Measurements from ENCODE around the gene S100G. TPM values are rescaled to one million over a fixed set of nuclear protein-coding genes. Genes with fewer than 3 reads are reported as not detected.
"Not testable (repeated sequence)": the region's sequence is repeated elsewhere in the genome, so short reads cannot be mapped to it uniquely, and the experiment has no call there.

Gene S100G
- total RNA-seq (not detected), polyA plus RNA-seq (not detected)
- long read RNA-seq, donor 1 = 0 reads
- long read RNA-seq, donor 2 = 0 reads

GRCh38 chrX:16649858-16650257 lies at the start of gene S100G:
S100G (plus strand) TSS chrX:16650158; CDS start chrX:16651007, 849 bp downstream.
- Histone ChIP-seq H3K9me3 (no peaks in the 10 kb centered on the region), H3K4me3 (no peak within 1 kb of the TSS), H3K36me3 (no peaks in the 10 kb centered on the region), H3K27ac (no peak within 1 kb of the TSS), H3K27me3 (replicated peaks in 1 of 7) (no peaks in the 10 kb centered on the region), H3K4me1 (no peaks in the 10 kb centered on the region)
- intact Hi-C loops (cut with DNase I; ENCODE audit: low total_unique reads) = no loop called here
- 91 to 100% (median 95%) methylated on average over 4 of the region's 4 CpGs for WGBS, 5 donors
- DNase-seq = no peak
- TF ChIP-seq POLR2AphosphoS5 (IDR thresholded peaks at IDR 0.05) = no peak
- TF ChIP-seq POLR2A (IDR thresholded peaks at IDR 0.05) = no peak
- TF ChIP-seq CTCF (IDR thresholded peaks at IDR 0.05 in 8 of 11, conservative IDR thresholded peaks at IDR 0.05 in 3 of 11) = no peak

GRCh38 chrX:16601885-16602284 lies 48.1 kb upstream of the S100G start:
- DNase-seq = no peak
- H3K4me1 ChIP-seq = no peaks in the 10 kb centered on the region
- H3K4me3 ChIP-seq = no peak overlapping the region
- 77 to 95% (median 91%) methylated on average over 3 to 4 of the region's 4 CpGs for WGBS, 5 donors
- TF ChIP-seq CTCF (IDR thresholded peaks at IDR 0.05 in 8 of 11, conservative IDR thresholded peaks at IDR 0.05 in 3 of 11) = no peak
- TF ChIP-seq POLR2AphosphoS5 (IDR thresholded peaks at IDR 0.05) = no peak
- no peak for TF ChIP-seq POLR2A (IDR thresholded peaks at IDR 0.05)
- H3K9me3 ChIP-seq = no peaks in the 10 kb centered on the region
- peaks cover 0 to 4% (median 0%) of the 10 kb centered on the region in 6 donors for H3K36me3 ChIP-seq
- H3K27ac ChIP-seq = no peak overlapping the region
- intact Hi-C loops (cut with DNase I; ENCODE audit: low total_unique reads) = no loop called here
- no peaks in the 10 kb centered on the region for H3K27me3 ChIP-seq (replicated peaks in 1 of 7)

- peaks cover 0 to 14% (median 0%) of the 10 kb centered on the region in 6 donors for H3K36me3 ChIP-seq
- H3K27me3 ChIP-seq (replicated peaks in 1 of 7); H3K4me3 ChIP-seq; intact Hi-C loops (cut with DNase I; ENCODE audit: low total_unique reads); DNase-seq; H3K27ac ChIP-seq; H3K4me1 ChIP-seq; H3K9me3 ChIP-seq: not testable (repeated sequence)
- WGBS, 5 donors = 91 to 98% (median 93%) methylated on average over 6 of the region's 6 CpGs
These were observed 46.7 kb upstream of the S100G start for GRCh38 chrX:16603235-16603634.

GRCh38 chrX:16603822-16604221 lies 46.1 kb upstream of the S100G start:
- no peaks in the 10 kb centered on the region for H3K27me3 ChIP-seq (replicated peaks in 1 of 7)
- no peaks in the 10 kb centered on the region for H3K4me1 ChIP-seq
- no peak overlapping the region for H3K27ac ChIP-seq
- H3K36me3 ChIP-seq = peaks cover 0 to 17% (median 0%) of the 10 kb centered on the region in 6 donors
- TF ChIP-seq POLR2A (IDR thresholded peaks at IDR 0.05) = no peak
- TF ChIP-seq CTCF (IDR thresholded peaks at IDR 0.05 in 8 of 11, conservative IDR thresholded peaks at IDR 0.05 in 3 of 11) = no peak
- no peak for TF ChIP-seq POLR2AphosphoS5 (IDR thresholded peaks at IDR 0.05)
- intact Hi-C loops (cut with DNase I; ENCODE audit: low total_unique reads) = no loop called here
- no peak for DNase-seq
- 36 to 63% (median 59%) methylated on average over 4 of the region's 4 CpGs for WGBS, 5 donors
- no peaks in the 10 kb centered on the region for H3K9me3 ChIP-seq
- H3K4me3 ChIP-seq = no peak overlapping the region

GRCh38 chrX:16604337-16604736 lies 45.6 kb upstream of the S100G start:
- H3K9me3 ChIP-seq = no peaks in the 10 kb centered on the region
- WGBS, 5 donors = 76 to 100% (median 96%) methylated on average over 2 of the region's 2 CpGs
- intact Hi-C loops (cut with DNase I; ENCODE audit: low total_unique reads) = no loop called here
- peaks cover 0 to 19% (median 0%) of the 10 kb centered on the region in 6 donors for H3K36me3 ChIP-seq
- no peak for TF ChIP-seq POLR2A (IDR thresholded peaks at IDR 0.05)
- TF ChIP-seq CTCF (IDR thresholded peaks at IDR 0.05 in 8 of 11, conservative IDR thresholded peaks at IDR 0.05 in 3 of 11) = no peak
- no peak for TF ChIP-seq POLR2AphosphoS5 (IDR thresholded peaks at IDR 0.05)
- peak overlapping the region in 1 of 8 donors; percentile 1 for H3K27ac ChIP-seq
- DNase-seq = no peak
- H3K27me3 ChIP-seq (replicated peaks in 1 of 7) = no peaks in the 10 kb centered on the region
- no peak overlapping the region for H3K4me3 ChIP-seq
- H3K4me1 ChIP-seq = no peaks in the 10 kb centered on the region
